ENCODE measurements around the gene DOCK2.

DNA sequence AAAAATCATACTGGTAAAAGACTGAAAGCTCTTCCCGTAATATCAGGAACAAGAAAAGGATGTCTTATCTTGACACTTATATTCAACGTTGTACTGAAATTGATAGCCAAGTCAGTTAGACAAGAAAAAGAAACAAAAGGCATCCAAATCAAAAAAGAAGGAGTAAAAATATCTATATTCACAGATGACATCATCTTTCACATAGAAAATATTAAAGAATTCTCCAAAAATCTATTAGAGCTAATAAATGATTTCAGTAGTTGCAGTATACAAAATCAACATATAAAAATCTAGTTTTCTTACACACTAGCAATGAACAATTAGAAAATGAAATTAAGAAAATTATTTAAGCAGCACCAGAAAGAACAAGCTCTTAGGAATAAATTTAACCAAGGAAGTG lies 29.2 kb upstream of the DOCK2 start:
- TF ChIP-seq ZFP36 (IDR thresholded peaks at IDR 0.05; ENCODE audit: low read depth, low read length, partially characterized antibody) (no peak), ZNF445 (CRISPR knock-in tag; IDR thresholded peaks at IDR 0.05; ENCODE audit: low read depth) (no peak), EZH2 (IDR thresholded peaks at IDR 0.05; ENCODE audit: borderline replicate concordance, low read depth, low read length) (no peak), FOS (IDR thresholded peaks at IDR 0.05; ENCODE audit: extremely low read depth, insufficient read length) (no peak), ZNF644 (tag; IDR thresholded peaks at IDR 0.05; ENCODE audit: low read depth) (no peak), STAT5B (CRISPR knock-in tag; IDR thresholded peaks at IDR 0.05) (no peak), TAF1 (IDR thresholded peaks at IDR 0.05; ENCODE audit: control insufficient read depth, extremely low read depth, insufficient read depth, low read length, severe bottlenecking) (no peak), RAD51 (IDR thresholded peaks at IDR 0.05; ENCODE audit: borderline replicate concordance, low read depth) (no peak), KDM1A (IDR thresholded peaks at IDR 0.05) (no peak)
- TF ChIP-seq, protein P1, sequence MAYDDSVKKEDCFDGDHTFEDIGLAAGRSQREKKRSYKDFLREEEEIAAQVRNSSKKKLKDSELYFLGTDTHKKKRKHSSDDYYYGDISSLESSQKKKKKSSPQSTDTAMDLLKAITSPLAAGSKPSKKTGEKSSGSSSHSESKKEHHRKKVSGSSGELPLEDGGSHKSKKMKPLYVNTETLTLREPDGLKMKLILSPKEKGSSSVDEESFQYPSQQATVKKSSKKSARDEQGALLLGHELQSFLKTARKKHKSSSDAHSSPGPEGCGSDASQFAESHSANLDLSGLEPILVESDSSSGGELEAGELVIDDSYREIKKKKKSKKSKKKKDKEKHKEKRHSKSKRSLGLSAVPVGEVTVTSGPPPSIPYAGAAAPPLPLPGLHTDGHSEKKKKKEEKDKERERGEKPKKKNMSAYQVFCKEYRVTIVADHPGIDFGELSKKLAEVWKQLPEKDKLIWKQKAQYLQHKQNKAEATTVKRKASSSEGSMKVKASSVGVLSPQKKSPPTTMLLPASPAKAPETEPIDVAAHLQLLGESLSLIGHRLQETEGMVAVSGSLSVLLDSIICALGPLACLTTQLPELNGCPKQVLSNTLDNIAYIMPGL (CRISPR knock-in tag; IDR thresholded peaks at IDR 0.05) = no peak
- TF ChIP-seq, protein P2, sequence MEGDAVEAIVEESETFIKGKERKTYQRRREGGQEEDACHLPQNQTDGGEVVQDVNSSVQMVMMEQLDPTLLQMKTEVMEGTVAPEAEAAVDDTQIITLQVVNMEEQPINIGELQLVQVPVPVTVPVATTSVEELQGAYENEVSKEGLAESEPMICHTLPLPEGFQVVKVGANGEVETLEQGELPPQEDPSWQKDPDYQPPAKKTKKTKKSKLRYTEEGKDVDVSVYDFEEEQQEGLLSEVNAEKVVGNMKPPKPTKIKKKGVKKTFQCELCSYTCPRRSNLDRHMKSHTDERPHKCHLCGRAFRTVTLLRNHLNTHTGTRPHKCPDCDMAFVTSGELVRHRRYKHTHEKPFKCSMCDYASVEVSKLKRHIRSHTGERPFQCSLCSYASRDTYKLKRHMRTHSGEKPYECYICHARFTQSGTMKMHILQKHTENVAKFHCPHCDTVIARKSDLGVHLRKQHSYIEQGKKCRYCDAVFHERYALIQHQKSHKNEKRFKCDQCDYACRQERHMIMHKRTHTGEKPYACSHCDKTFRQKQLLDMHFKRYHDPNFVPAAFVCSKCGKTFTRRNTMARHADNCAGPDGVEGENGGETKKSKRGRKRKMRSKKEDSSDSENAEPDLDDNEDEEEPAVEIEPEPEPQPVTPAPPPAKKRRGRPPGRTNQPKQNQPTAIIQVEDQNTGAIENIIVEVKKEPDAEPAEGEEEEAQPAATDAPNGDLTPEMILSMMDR (IDR thresholded peaks at IDR 0.05 in 2 of 3, conservative IDR thresholded peaks at IDR 0.05 in 1 of 3; ENCODE audit: insufficient read depth in 2 of 3, low read depth in 1 of 3, low read length in 3 of 3) = no peak

Measured in K562 (cell line).